PFSK-1 (cell line): ENCODE results near the gene ATP8B4.

Experiments
- FOXP2 ChIP-seq: optimal IDR thresholded peaks from 2 replicates; pipeline ENCODE3; 2011; ENCODE audit warnings: borderline replicate concordance, control low read depth, inconsistent platforms; ENCODE audit not compliant: insufficient read depth; ENCODE audit errors: extremely low read length, extremely low read depth
- POLR2AphosphoS5 ChIP-seq: IDR thresholded peaks from 2 replicates; pipeline ENCODE4 v1.6.1; 2012; ENCODE audit warnings: low read depth, mild to moderate bottlenecking, control low read depth, low read length, moderate library complexity
- SIN3A ChIP-seq: IDR thresholded peaks from 2 replicates; pipeline ENCODE4 v1.6.1; 2012; ENCODE audit warnings: mild to moderate bottlenecking, low read length, moderate library complexity, borderline replicate concordance; ENCODE audit not compliant: insufficient read depth
- TAF1 ChIP-seq: IDR thresholded peaks from 2 replicates; pipeline ENCODE4 v1.6.1; 2012; ENCODE audit warnings: low read length, control low read depth, borderline replicate concordance; ENCODE audit not compliant: insufficient read depth
- TF ChIP-seq, protein P1 (sequence below), 2 experiments: IDR thresholded peaks; 2 replicates each; pipeline versions ENCODE4 v1.6.1 to v1.8.0; 2011 to 2012; ENCODE audit warnings: low read depth in 2 of 2, low read length in 2 of 2, control low read depth in 1 of 2, inconsistent platforms in 1 of 2, mild to moderate bottlenecking in 1 of 2, moderate library complexity in 1 of 2; ENCODE audit not compliant: insufficient read depth in 1 of 2

Gene ATP8B4

GRCh38 chr15:49982584-49982983 lies 136.4 kb downstream of the ATP8B4 start:
- TF ChIP-seq POLR2AphosphoS5 (no peak), FOXP2 (no peak), SIN3A (no peak), TAF1 (no peak)
- TF ChIP-seq, protein P1, sequence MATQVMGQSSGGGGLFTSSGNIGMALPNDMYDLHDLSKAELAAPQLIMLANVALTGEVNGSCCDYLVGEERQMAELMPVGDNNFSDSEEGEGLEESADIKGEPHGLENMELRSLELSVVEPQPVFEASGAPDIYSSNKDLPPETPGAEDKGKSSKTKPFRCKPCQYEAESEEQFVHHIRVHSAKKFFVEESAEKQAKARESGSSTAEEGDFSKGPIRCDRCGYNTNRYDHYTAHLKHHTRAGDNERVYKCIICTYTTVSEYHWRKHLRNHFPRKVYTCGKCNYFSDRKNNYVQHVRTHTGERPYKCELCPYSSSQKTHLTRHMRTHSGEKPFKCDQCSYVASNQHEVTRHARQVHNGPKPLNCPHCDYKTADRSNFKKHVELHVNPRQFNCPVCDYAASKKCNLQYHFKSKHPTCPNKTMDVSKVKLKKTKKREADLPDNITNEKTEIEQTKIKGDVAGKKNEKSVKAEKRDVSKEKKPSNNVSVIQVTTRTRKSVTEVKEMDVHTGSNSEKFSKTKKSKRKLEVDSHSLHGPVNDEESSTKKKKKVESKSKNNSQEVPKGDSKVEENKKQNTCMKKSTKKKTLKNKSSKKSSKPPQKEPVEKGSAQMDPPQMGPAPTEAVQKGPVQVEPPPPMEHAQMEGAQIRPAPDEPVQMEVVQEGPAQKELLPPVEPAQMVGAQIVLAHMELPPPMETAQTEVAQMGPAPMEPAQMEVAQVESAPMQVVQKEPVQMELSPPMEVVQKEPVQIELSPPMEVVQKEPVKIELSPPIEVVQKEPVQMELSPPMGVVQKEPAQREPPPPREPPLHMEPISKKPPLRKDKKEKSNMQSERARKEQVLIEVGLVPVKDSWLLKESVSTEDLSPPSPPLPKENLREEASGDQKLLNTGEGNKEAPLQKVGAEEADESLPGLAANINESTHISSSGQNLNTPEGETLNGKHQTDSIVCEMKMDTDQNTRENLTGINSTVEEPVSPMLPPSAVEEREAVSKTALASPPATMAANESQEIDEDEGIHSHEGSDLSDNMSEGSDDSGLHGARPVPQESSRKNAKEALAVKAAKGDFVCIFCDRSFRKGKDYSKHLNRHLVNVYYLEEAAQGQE (IDR thresholded peaks at IDR 0.05; ENCODE audit: insufficient read depth in 1 of 2, low read depth in 2 of 2, low read length in 2 of 2), result no peak

GRCh38 chr15:49979705-49980382 lies 139.2 kb downstream of the ATP8B4 start:
- TF ChIP-seq TAF1 (no peak), FOXP2 (no peak), POLR2AphosphoS5 (no peak)

GRCh38 chr15:49978121-49978520 lies 140.9 kb downstream of the ATP8B4 start:
- TF ChIP-seq SIN3A, result no peak

DNA sequence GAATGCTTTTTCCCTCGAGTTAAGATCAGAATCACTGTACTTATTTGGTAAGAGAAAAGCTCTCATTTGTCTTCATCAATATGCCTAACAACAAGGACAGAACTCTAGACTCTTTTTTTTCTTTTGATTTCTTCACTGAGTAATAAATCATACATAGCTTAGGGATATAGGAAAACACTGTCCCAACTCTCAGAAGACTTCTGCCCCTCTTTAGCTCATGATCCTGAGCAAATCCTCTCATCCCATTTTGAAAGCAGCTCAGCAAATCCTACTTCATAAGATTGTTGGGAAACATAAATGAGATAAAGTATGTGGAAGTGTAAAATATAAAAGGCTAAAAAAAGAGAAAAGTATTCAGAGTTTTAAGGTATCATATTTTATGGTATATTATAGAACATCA lies 141.7 kb downstream of the ATP8B4 start:
- no peak for TF ChIP-seq SIN3A
- no peak for TF ChIP-seq TAF1
- TF ChIP-seq, protein P1 (IDR thresholded peaks at IDR 0.05; ENCODE audit: insufficient read depth in 1 of 2, low read depth in 2 of 2, low read length in 2 of 2), result no peak
- TF ChIP-seq FOXP2, result no peak
- no peak for TF ChIP-seq POLR2AphosphoS5

- TF ChIP-seq POLR2AphosphoS5 (no peak), SIN3A (no peak), TAF1 (no peak)
- TF ChIP-seq, protein P1 (IDR thresholded peaks at IDR 0.05; ENCODE audit: insufficient read depth in 1 of 2, low read depth in 2 of 2, low read length in 2 of 2), result no peak
These were observed 154.5 kb downstream of the ATP8B4 start for GRCh38 chr15:49964551-49964950.

GRCh38 chr15:49964061-49964460 lies 155.0 kb downstream of the ATP8B4 start:
- no peak for TF ChIP-seq FOXP2
- no peak for TF ChIP-seq TAF1
- no peak for TF ChIP-seq POLR2AphosphoS5
- no peak for TF ChIP-seq SIN3A
- TF ChIP-seq, protein P1 (IDR thresholded peaks at IDR 0.05; ENCODE audit: insufficient read depth in 1 of 2, low read depth in 2 of 2, low read length in 2 of 2), result no peak
